Activated T-cell treated with anti-CD3 and anti-CD28 coated beads, Interleukin-2, amount 50 U/mL, for 4 hours (primary cell): ENCODE measurements around the gene GIPC3. TPM values are rescaled to one million over a fixed set of nuclear protein-coding genes. Genes with fewer than 3 reads are reported as not detected.

Experiments used
- ATAC-seq, 2 donors: fragments of 200-7000 bp; cut with Tn5 transposase; one replicate each; pipeline ENCODE4 v1.10.0; 2021
- DNase-seq: peaks from one replicate; pipeline ENCODE4 v3.0.0-alpha.2; 2020
- H3K27me3 Mint-ChIP-seq: one replicate; pipeline ENCODE4 v1.8.0; 2021; ENCODE audit warnings: low read depth, mixed read lengths
- H3K36me3 Mint-ChIP-seq: one replicate; pipeline ENCODE4 v1.8.0; 2022; ENCODE audit warnings: mixed read lengths; ENCODE audit not compliant: insufficient read depth
- H3K4me1 Mint-ChIP-seq: one replicate; pipeline ENCODE4 v1.8.0; 2021; ENCODE audit warnings: low read depth, mixed read lengths
- H3K4me3 Mint-ChIP-seq: one replicate; pipeline ENCODE4 v1.8.0; 2021; ENCODE audit warnings: mild to moderate bottlenecking, moderate library complexity, mixed read lengths
- H3K9me3 Mint-ChIP-seq: one replicate; pipeline ENCODE4 v1.8.0; 2021; ENCODE audit warnings: mixed read lengths
- total RNA-seq, 3 donors: library from RNA; stranded (reverse); gene quantifications; one replicate each; pipeline ENCODE4 v1.2.1, GENCODE V29; 2021

Gene GIPC3, protein sequence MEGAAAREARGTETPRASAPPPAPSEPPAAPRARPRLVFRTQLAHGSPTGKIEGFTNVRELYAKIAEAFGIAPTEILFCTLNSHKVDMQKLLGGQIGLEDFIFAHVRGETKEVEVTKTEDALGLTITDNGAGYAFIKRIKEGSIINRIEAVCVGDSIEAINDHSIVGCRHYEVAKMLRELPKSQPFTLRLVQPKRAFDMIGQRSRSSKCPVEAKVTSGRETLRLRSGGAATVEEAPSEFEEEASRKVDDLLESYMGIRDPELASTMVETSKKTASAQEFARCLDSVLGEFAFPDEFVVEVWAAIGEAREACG
- total RNA-seq = under 1 TPM; 0.23 to 0.40 (median 0.27) TPM

DNA sequence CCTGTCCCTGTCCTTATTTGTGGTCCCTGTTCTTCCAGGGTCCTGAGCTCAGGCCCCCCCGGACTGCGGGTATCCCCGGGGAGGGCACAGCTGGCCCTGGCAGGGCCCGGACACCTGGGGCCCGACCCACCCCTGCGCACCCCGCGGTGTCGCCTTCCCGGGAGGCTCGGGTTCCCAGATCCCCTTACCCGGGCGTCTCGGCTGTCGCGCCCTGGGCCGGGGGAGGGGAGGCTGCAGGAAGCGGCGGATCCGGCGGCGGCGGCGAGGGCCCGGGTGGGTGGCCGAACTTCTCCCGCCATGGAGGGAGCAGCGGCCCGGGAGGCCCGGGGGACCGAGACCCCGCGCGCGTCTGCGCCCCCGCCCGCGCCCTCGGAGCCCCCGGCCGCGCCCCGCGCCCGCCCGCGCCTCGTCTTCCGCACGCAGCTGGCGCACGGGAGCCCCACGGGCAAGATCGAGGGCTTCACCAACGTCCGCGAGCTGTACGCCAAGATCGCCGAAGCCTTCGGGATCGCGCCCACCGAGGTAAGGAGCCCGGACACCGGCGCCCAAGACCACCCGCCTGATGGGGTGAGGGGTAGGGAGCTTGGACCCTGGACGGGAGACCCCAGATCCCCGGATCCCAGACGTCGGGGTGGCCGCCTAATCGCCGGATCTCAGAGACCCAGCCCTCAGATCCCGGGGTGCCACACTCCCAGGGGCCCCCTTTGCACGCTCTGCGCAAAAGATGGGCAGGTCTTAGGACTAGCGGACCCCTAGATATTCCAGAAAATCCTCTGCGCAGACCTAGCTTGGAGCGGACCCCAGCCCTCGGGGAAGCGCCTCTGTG, at the start of gene GIPC3:
TSS of gene GIPC3 (plus strand) at position 178 of the 826 bp plus-strand sequence. CDS start at position 298, 120 bp downstream.
- peak within 1 kb of the TSS; percentile 33 for H3K4me3 Mint-ChIP-seq
- no peaks in the 10 kb centered on the region for H3K27me3 Mint-ChIP-seq
- DNase-seq (no peak), ATAC-seq (peak; percentile 50 to 59)
- H3K9me3 Mint-ChIP-seq = no peaks in the 10 kb centered on the region
- H3K36me3 Mint-ChIP-seq = no peaks in the 10 kb centered on the region
- H3K4me1 Mint-ChIP-seq = no peaks in the 10 kb centered on the region

DNA sequence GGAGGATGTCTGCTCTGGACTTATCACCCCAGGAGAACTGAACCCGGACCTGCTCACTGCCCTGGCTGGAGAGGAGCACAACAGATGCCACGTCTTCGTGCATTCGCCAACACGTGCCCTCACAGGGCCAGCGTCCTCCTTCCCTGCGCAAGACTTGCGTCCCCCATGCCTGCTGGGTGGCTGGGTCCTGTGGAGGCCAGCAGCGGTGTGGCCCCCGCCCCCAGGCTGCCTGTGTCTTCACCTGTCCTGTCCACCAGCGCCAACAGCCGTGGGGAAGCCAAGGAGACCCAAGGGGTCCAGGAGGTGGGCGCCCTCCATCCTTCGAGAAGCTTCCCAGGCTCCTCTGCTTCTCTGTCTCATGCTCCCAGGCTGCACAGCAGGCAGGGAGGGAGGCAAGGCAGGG, 49.7 kb upstream of the GIPC3 start:
- Mint-ChIP-seq H3K36me3 (peaks cover 18% of the 10 kb centered on the region), H3K27me3 (no peaks in the 10 kb centered on the region), H3K4me3 (no peak overlapping the region), H3K9me3 (no peaks in the 10 kb centered on the region), H3K4me1 (no peaks in the 10 kb centered on the region)
- no peak for DNase-seq
- peak in 1 of 2 donors; percentile 6 for ATAC-seq

DNA sequence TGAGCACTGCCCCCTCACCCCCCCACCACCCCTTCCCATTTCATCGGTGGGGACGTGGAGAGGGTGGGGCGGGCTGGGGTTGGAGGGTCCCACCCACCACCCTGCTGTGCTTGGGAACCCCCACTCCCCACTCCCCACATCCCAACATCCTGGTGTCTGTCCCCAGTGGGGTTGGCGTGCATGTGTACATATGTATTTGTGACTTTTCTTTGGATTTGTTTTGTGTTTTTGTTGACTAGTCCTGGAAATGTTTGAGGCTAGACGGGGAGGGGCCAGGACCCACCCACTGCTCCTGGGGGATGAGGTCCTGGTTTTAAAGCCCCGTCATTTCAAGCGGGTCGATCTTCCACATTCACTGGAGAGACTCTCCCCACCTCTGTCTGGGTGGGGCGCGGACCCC, 49.3 kb upstream of the GIPC3 start:
- ATAC-seq (no peak), DNase-seq (no peak)
- Mint-ChIP-seq H3K4me3 (no peak overlapping the region), H3K4me1 (no peaks in the 10 kb centered on the region), H3K27me3 (no peaks in the 10 kb centered on the region), H3K9me3 (no peaks in the 10 kb centered on the region), H3K36me3 (peaks cover 18% of the 10 kb centered on the region)

DNA sequence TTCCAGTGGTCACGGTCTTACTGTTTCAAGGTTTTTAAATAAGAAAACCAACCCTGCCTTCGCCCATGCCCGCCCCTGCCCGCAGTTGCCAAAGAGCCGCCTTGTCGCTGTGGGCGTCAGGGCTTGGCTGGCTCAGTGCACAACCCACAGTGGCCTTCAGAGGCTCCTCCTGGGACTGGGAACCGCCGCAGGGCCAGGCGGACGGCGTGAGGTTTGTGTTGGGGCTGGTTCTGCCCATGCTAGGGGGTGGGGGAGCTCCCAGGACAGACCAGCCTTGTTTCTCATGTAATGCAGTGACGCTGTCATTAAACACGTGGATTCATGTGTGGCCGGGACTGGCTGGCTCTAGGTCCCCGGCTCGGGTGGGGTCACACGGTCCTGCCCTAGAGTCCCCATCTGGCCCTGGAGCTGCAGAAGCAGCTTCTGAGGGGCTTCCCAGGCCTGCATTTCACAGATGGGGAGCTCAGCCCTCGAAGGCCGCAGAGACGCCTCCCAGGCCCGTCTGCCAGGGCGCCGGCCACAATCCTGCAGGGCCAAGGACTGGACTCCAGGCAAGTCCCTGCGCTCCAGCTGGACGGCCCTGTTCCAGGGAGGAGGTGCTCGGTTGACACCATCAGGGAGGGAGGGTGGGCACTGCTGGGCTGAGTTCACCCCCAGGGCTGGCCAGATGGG, 48.7 kb upstream of the GIPC3 start:
- no peak for DNase-seq
- no peak for ATAC-seq
- H3K9me3 Mint-ChIP-seq = no peaks in the 10 kb centered on the region
- no peaks in the 10 kb centered on the region for H3K4me1 Mint-ChIP-seq
- no peaks in the 10 kb centered on the region for H3K27me3 Mint-ChIP-seq
- peaks cover 15% of the 10 kb centered on the region for H3K36me3 Mint-ChIP-seq
- H3K4me3 Mint-ChIP-seq = no peak overlapping the region

DNA sequence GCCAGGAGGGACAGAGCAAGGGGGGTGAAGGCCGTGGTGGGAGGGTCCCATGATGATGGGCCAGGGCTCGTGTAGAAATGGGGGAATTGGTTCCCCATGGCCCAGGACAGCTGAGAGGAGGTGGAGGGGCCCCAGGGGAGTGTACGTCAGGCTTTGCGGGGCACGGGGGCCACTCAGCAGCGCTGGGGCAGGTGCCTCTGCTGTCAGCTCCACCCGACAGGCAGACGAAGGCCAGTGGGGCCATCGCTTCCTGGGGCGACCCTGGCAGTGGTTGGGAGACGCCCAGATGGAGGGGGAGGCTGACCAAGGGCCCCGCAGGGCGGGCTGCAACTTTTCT, 48.2 kb upstream of the GIPC3 start:
- DNase-seq (no peak), ATAC-seq (no peak)
- no peaks in the 10 kb centered on the region for H3K9me3 Mint-ChIP-seq
- H3K4me3 Mint-ChIP-seq = no peak overlapping the region
- H3K4me1 Mint-ChIP-seq = no peaks in the 10 kb centered on the region
- H3K27me3 Mint-ChIP-seq = no peaks in the 10 kb centered on the region
- H3K36me3 Mint-ChIP-seq = peaks cover 15% of the 10 kb centered on the region

DNA sequence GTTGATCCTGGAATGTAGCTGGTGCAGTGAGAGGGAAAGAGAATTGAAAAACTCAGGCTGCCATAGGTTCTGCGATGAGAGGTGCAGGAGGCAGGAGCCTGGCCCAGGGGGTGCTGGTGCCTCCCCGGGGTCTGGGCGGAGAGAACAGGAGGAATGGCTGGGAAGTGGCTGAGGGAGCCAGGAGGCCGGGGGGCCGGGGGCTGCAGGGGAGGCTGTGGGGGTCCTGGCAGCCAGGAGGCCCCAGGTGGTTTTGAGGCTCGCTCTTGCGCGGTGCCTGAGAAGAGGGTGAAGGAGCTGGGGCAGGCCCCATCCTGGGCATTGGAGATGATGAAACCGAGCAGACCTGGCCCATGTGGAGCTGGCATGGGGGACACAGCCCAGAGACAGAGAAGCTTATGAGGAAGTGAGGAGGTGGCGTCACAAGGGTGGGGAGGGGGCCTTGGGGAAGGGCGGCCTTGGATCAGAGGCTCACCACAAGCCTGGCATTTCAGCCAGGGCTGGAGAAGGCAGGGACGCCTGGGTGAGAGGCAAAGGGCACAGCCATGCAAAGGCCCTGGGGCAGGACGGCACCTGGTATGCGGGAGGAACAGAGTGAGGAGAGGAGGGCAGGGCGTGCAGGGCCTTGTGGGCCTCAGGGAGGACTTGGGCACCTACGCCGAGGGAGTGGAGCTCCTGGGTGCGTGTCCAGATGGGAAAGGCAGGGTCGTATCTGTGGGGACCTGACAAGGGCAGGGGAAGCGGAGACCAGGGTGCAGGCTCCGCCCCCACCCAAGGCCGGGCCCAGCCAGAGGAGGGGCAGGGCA, 47.6 kb upstream of the GIPC3 start:
- no peaks in the 10 kb centered on the region for H3K9me3 Mint-ChIP-seq
- ATAC-seq = peak in 1 of 2 donors; percentile 17
- H3K36me3 Mint-ChIP-seq = peaks cover 13% of the 10 kb centered on the region
- no peaks in the 10 kb centered on the region for H3K4me1 Mint-ChIP-seq
- no peak overlapping the region for H3K4me3 Mint-ChIP-seq
- H3K27me3 Mint-ChIP-seq = no peaks in the 10 kb centered on the region
- no peak for DNase-seq

DNA sequence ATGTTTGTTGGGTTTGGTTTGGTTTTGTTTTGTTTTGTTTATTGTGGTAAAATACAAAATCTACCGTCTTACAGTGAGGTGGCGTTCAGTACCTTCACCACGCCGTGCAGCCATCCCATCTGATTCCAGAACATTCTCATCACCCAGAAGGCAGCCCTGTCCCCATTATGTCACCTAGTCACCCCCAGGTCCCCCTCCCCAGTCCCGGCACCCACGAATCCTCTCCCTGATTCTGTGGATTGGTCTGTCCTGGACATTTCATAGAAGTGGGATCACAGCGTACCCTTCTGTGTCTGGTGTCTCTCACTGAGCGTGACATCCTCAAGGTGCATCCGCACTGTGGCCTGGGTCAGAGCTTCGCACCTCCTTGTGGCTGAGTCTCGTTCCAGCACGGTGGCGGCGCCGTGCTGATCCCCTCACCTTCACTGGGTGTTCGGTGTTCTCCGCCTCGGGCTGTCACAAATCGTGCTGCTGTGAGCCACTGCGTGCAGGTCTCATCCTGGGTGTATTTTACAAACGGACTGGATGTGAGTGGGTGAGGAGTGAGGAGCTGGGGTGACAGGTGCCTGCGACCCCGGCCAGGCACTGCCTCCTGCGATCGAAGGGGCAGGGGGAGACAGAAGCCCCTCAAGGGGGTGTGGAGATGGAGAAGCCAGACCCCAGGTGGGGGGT, 46.9 kb upstream of the GIPC3 start:
- DNase-seq (no peak), ATAC-seq (no peak)
- Mint-ChIP-seq H3K27me3 (no peaks in the 10 kb centered on the region), H3K36me3 (peaks cover 13% of the 10 kb centered on the region), H3K4me3 (no peak overlapping the region), H3K4me1 (no peaks in the 10 kb centered on the region), H3K9me3 (no peaks in the 10 kb centered on the region)

DNA sequence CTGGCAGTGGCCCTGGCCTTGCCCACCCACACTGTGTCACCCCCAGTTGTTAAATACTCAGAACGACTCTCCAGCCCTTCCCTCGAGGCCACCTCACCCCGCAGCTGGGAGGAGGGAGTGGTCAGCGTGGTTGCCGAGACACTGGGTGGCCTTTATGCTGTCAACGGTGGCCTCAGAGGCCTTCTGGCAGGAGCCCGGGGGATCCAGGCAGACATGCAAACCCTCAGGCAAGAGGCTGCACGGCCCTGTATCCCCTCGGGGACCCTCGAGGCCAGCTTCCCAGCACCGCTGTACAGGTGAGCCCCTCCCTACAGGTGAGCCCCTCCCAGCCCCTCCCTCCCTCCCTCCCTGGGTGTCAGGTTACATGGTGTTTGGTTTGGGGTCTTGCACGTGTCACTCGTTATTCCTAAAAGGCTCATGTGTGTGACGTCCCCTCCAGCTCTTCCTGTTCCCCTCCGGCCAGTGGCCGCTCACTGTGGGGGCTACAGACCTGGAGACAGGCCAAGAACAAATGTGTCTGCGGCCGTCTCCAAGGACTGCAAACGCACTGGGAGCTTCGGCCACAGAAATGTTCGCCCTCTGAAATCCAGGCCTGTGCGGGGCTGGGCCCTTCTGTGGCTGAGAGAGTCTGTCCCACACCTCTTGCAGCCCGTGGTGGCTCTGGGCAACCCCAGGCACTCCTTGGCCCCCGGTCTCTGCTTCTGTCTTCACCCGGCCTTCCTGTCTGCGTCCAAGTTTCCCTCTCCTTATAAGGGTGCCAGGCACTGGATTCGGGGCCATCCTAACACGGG, 46.1 kb upstream of the GIPC3 start, which contains the start of gene TEKTIP1:
TSS of gene TEKTIP1 (plus strand) at position 210 of the 791 bp plus-strand sequence. CDS start at position 214, 4 bp downstream.
- DNase-seq (no peak), ATAC-seq (no peak)
- no peak within 1 kb of the TSS for H3K4me3 Mint-ChIP-seq
- peaks cover 13% of the 10 kb centered on the region for H3K36me3 Mint-ChIP-seq
- no peaks in the 10 kb centered on the region for H3K4me1 Mint-ChIP-seq
- no peaks in the 10 kb centered on the region for H3K9me3 Mint-ChIP-seq
- H3K27me3 Mint-ChIP-seq = no peaks in the 10 kb centered on the region

DNA sequence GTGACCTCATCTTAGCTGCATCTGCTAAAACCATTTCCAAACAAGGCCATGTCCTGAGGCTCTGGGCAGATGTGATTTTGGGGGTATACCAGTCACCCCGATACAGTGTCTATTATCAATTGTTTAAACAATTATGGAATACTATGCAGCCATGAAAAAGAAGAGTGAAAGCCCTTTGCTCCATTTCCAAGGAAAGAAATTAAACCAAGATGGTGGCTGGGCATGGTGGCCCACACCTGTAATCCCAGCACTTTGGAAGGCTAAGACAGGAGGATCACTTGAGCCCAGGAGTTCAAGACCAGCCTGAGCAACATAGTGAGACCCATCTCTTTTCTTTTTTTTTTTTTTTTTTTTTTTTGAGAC, 45.5 kb upstream of the GIPC3 start:
- Mint-ChIP-seq H3K9me3 (no peaks in the 10 kb centered on the region), H3K27me3 (no peaks in the 10 kb centered on the region), H3K4me3 (no peak overlapping the region), H3K4me1 (no peaks in the 10 kb centered on the region), H3K36me3 (peaks cover 11% of the 10 kb centered on the region)
- no peak for ATAC-seq
- DNase-seq = no peak

DNA sequence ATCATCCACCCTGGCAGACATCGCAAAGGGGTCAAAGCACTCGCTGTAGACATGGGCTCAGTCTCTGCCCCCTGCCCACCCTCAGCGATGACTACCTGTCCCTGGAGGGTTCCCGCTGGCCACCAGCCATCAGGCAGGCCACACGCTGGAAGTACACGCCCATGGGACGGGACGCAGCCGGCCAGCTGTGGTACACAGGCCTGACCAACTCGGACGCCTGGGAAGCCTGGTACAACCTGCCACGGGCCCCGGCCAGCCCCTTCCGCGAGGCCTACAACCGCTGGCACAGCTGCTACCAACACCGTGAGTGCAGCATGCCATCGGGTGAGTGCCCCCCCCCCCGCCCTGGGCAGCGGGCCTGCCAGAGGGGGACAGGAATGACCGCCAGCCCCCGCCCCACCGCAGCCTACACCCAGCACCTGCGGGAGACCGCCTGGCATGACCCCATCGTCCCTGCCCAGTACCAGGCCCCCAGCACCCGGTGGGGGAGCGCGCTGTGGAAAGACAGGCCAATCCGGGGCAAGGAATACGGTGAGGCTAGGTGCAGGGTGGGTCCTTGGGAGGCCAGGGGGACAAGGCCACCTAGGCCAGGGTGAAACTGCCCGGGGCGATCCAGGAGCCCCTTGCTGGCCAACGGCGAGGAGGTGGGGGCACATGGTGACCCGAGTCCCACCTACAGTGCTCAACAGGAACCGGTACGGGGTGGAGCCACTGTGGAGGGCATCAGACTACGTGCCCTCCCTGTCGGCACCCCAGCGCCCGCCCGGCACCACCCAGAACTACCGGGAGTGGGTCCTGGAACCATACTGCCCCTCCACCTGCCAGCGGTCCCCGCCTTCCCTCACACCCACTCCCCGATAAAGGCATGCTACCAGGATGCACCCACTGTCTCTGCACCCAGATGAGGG, 41.9 kb upstream of the GIPC3 start:
- Mint-ChIP-seq H3K4me3 (no peak overlapping the region), H3K9me3 (no peaks in the 10 kb centered on the region), H3K4me1 (peaks cover 6% of the 10 kb centered on the region), H3K27me3 (no peaks in the 10 kb centered on the region), H3K36me3 (peaks cover 11% of the 10 kb centered on the region)
- DNase-seq (no peak), ATAC-seq (no peak)

DNA sequence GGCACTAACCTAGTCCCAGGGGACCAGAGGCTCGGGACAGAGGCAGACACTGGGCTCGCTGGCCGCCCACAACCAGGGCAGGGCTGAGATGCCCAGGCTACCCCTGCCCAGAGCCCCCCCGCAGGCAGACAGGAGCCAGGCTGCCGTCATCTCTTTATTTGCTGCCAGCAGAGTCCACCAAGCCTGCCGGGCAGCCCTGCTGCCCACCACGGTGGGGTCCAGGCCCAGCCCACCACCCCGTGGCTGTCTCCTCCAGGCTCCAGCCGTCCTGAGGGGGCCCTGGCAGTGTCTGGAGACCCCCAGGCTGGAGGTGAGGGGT, 41.3 kb upstream of the GIPC3 start:
- no peak for DNase-seq
- ATAC-seq = no peak
- H3K27me3 Mint-ChIP-seq = no peaks in the 10 kb centered on the region

More for the DNA sequence above, 41.3 kb upstream of the GIPC3 start:
- H3K4me1 Mint-ChIP-seq = peaks cover 6% of the 10 kb centered on the region
- no peak overlapping the region for H3K4me3 Mint-ChIP-seq
- H3K9me3 Mint-ChIP-seq = no peaks in the 10 kb centered on the region
- H3K36me3 Mint-ChIP-seq = peaks cover 8% of the 10 kb centered on the region
